Measurements from ENCODE around the gene ZFYVE16. TPM values are rescaled to one million over a fixed set of nuclear protein-coding genes. Genes with fewer than 3 reads are reported as not detected.

ZFYVE16 gene
- total RNA-seq, 1 experiment from 2014 or later: 65.7 TPM

- POLR2A ChIA-PET (ENCODE audit: low non-redundant PET): no interaction called here
- DNase-seq (ENCODE audit: low spot score): peak; percentile 78
- intact Hi-C loops (cut with micrococcal nuclease; ENCODE audit: unreplicated experiment): loop anchor here (10.0 kb wide), 2 partner anchors 386 to 714 kb away; no protein-coding TSS in a partner anchor
Observed at GRCh38 chr5:80481019-80481893, 73.4 kb downstream of the ZFYVE16 start.

DNA sequence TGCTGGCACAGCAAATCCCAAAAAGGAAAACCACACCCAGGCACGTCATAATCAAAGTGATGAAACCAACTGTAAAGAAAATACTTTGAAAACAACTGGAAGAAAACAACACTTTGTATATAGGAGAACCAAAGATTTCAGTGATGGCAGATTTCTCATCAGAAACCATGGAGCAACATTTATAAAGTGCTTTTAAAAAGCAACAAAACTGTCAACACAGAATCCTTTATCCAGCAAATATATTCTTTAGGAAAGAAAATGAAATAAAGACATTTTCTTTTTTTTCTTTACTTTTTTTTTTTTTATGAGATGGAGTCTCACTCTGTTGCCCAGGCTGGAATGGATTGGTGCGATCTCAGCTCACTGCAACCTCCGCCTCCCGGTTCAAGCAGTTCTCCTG lies 74.7 kb downstream of the ZFYVE16 start:
- Histone ChIP-seq H3K27me3 (replicated peaks; ENCODE audit: insufficient read depth, low read depth, low read length, poor library complexity) (no peaks in the 10 kb centered on the region), H3K36me3 (ENCODE audit: insufficient read depth, low read length, poor library complexity, severe bottlenecking) (peaks cover 2% of the 10 kb centered on the region), H3K27ac (ENCODE audit: low read depth, low read length, poor library complexity, severe bottlenecking) (no peak overlapping the region), H3K9me3 (ENCODE audit: low read depth, low read length, poor library complexity, severe bottlenecking) (no peaks in the 10 kb centered on the region), H3K4me3 (ENCODE audit: low read depth, low read length, poor library complexity, severe bottlenecking) (no peak overlapping the region), H3K4me1 (ENCODE audit: insufficient read depth, low read length, poor library complexity, severe bottlenecking) (no peaks in the 10 kb centered on the region)
- DNase-seq (ENCODE audit: low spot score): no peak
- ChIA-PET POLR2A (ENCODE audit: low non-redundant PET) (no interaction called here), CTCF (no interaction called here)
- intact Hi-C loops (cut with micrococcal nuclease; ENCODE audit: unreplicated experiment): loop anchor here (2.0 to 10.0 kb wide), 3 partner anchors 172 to 712 kb away; partner anchors contain the start of genes DHFR and MSH3
- TF ChIP-seq EZH2 (IDR thresholded peaks at IDR 0.05; ENCODE audit: borderline replicate concordance, low read depth, low read length, poor library complexity, severe bottlenecking) (no peak), CTCF (conservative IDR thresholded peaks at IDR 0.05; ENCODE audit: low read depth, low read length) (no peak)
- BruUV-seq (replicated peaks): no TSS peak

More at GRCh38 chr5:80481019-80481893, 73.4 kb downstream of the ZFYVE16 start:
- BruUV-seq (replicated peaks): no TSS peak
- TF ChIP-seq CTCF (conservative IDR thresholded peaks at IDR 0.05; ENCODE audit: low read depth, low read length): peak; percentile 90
- TF ChIP-seq EZH2 (IDR thresholded peaks at IDR 0.05; ENCODE audit: borderline replicate concordance, low read depth, low read length, poor library complexity, severe bottlenecking): no peak
- CTCF ChIA-PET: interaction anchor here (0.5 to 1.4 kb wide), 9 partner anchors 11 to 1435 kb away, joined by 3 to 11 read pairs (median 3); no protein-coding TSS in a partner anchor
- H3K9me3 ChIP-seq (ENCODE audit: low read depth, low read length, poor library complexity, severe bottlenecking): no peaks in the 10 kb centered on the region
- no peak overlapping the region for H3K27ac ChIP-seq (ENCODE audit: low read depth, low read length, poor library complexity, severe bottlenecking)
- H3K27me3 ChIP-seq (replicated peaks; ENCODE audit: insufficient read depth, low read depth, low read length, poor library complexity): no peaks in the 10 kb centered on the region
- peaks cover 6% of the 10 kb centered on the region for H3K36me3 ChIP-seq (ENCODE audit: insufficient read depth, low read length, poor library complexity, severe bottlenecking)
- H3K4me1 ChIP-seq (ENCODE audit: insufficient read depth, low read length, poor library complexity, severe bottlenecking): no peaks in the 10 kb centered on the region
- no peak overlapping the region for H3K4me3 ChIP-seq (ENCODE audit: low read depth, low read length, poor library complexity, severe bottlenecking)

DNA sequence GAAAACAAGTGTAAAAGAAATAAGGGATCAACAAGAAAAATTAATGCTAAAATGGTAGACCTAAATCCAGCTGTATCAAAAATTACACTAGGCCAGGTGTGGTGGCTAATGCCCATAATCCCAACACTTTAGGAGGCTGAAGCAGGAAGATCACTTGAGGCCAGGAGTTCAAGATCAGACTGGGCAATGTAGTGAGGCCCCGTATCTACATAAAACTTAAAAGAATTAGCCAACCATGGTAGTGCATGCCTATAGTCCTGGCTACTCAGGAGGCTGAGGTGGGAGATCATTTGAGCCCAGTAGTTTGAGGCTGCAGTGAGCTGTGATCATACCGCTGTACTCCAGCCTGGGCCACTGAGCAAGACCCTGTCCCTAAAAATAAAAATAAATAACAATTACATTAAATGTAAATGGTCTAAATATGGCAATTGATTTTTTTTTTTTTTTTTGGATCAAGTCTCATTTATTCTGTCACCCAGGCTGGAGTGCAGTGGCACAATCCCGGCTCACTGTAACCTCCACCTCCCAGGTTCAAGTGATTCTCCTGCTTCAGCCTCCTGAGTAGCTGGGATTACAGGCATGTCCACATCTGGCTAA lies 75.9 kb downstream of the ZFYVE16 start:
- BruUV-seq (replicated peaks): no TSS peak
- no peaks in the 10 kb centered on the region for H3K27me3 ChIP-seq (replicated peaks; ENCODE audit: insufficient read depth, low read depth, low read length, poor library complexity)
- H3K36me3 ChIP-seq (ENCODE audit: insufficient read depth, low read length, poor library complexity, severe bottlenecking): no peaks in the 10 kb centered on the region
- H3K9me3 ChIP-seq (ENCODE audit: low read depth, low read length, poor library complexity, severe bottlenecking): no peaks in the 10 kb centered on the region
- no peak for TF ChIP-seq CTCF (conservative IDR thresholded peaks at IDR 0.05; ENCODE audit: low read depth, low read length)
- no peak for TF ChIP-seq EZH2 (IDR thresholded peaks at IDR 0.05; ENCODE audit: borderline replicate concordance, low read depth, low read length, poor library complexity, severe bottlenecking)
- intact Hi-C loops (cut with micrococcal nuclease; ENCODE audit: unreplicated experiment): loop anchor here (2.0 to 10.0 kb wide), 3 partner anchors 171 to 711 kb away; partner anchors contain the start of genes DHFR and MSH3
- POLR2A ChIA-PET (ENCODE audit: low non-redundant PET): no interaction called here
- CTCF ChIA-PET: no interaction called here
- no peak overlapping the region for H3K27ac ChIP-seq (ENCODE audit: low read depth, low read length, poor library complexity, severe bottlenecking)
- no peaks in the 10 kb centered on the region for H3K4me1 ChIP-seq (ENCODE audit: insufficient read depth, low read length, poor library complexity, severe bottlenecking)
- DNase-seq (ENCODE audit: low spot score): no peak
- H3K4me3 ChIP-seq (ENCODE audit: low read depth, low read length, poor library complexity, severe bottlenecking): no peak overlapping the region
